Endothelial cell of umbilical vein (primary cell): ENCODE data around the gene ATOSB. TPM values are rescaled to one million over a fixed set of nuclear protein-coding genes. Genes with fewer than 3 reads are reported as not detected.

Experiments
- BruUV-seq: library from RNA; stranded (reverse); fragments of 400-500 nt; replicated peaks from 2 replicates; lab custom pipeline; 2021; lab: Mats Ljungman, UMichigan
- CTCF ChIA-PET: fragments of 300-600, 350-600 bp; sonication (Branson Sonifier 250); formaldehyde crosslinking; loops from one replicate; lab custom pipeline; 2021; ENCODE audit warnings: antibody characterized with exemption, inconsistent platforms; lab: Charles Lee
- POLR2A ChIA-PET: fragments of 300-600, 350-600 bp; sonication (Branson Sonifier 250); formaldehyde crosslinking; loops from one replicate; lab custom pipeline; 2021; ENCODE audit warnings: antibody characterized with exemption, inconsistent platforms; lab: Charles Lee
- DNase-seq: peaks from one replicate; pipeline ENCODE4 v3.0.0-alpha.2; 2011; ENCODE audit warnings: low read depth, low spot score
- FAIRE-seq: peaks from 2 replicates; lab custom pipeline; 2011; peaks lifted over from hg19 to GRCh38; lab: Jason Lieb, UNC
- H2AFZ ChIP-seq: 2 replicates; pipeline ENCODE4 v1.6.0; 2012; ENCODE audit warnings: low read depth, low read length, control low read depth, inconsistent platforms
- H3K27ac ChIP-seq: 2 replicates; pipeline ENCODE4 v1.5.1; 2011; ENCODE audit warnings: low read depth, mild to moderate bottlenecking, control low read depth, low read length, moderate library complexity; ENCODE audit not compliant: insufficient read depth
- H3K27me3 ChIP-seq, 2 experiments: 2 replicates each; pipeline versions ENCODE4 v1.6.0 to v1.6.1; 2011; ENCODE audit warnings: low read length in 2 of 2, mixed read lengths in 1 of 2; ENCODE audit not compliant: control insufficient read depth in 2 of 2, insufficient read depth in 2 of 2
- H3K36me3 ChIP-seq, 2 experiments: 2 replicates in 1 of 2; 3 replicates in 1 of 2; pipeline ENCODE4 v1.5.1; 2011; ENCODE audit warnings: low read length in 2 of 2, mild to moderate bottlenecking in 1 of 2, moderate library complexity in 1 of 2; ENCODE audit not compliant: control insufficient read depth in 2 of 2, insufficient read depth in 2 of 2; ENCODE audit errors: extremely low read depth in 1 of 2
- H3K4me1 ChIP-seq: 3 replicates; pipeline ENCODE4 v1.5.1; 2011; ENCODE audit warnings: mild to moderate bottlenecking, low read length; ENCODE audit not compliant: control insufficient read depth, insufficient read depth; ENCODE audit errors: extremely low read depth
- H3K4me2 ChIP-seq: 2 replicates; pipeline ENCODE4 v1.6.1; 2011; ENCODE audit warnings: low read length, control low read depth, mixed read lengths; ENCODE audit not compliant: insufficient read depth
- H3K4me3 ChIP-seq, 3 experiments: fragments of 200-600 bp in 1 of 3; sonication (generic), shearing (Covaris generic) in 1 of 3; replicated peaks in 1 of 3; 2 replicates each; pipeline ENCODE4 v1.5.1; 2011 to 2016; ENCODE audit warnings: control low read depth in 3 of 3, low read length in 3 of 3, mild to moderate bottlenecking in 2 of 3, inconsistent platforms in 1 of 3, low read depth in 1 of 3, moderate library complexity in 1 of 3; ENCODE audit not compliant: insufficient read depth in 1 of 3
- H3K79me2 ChIP-seq: 2 replicates; pipeline ENCODE4 v1.6.0; 2012; ENCODE audit warnings: low read length, inconsistent platforms; ENCODE audit not compliant: control insufficient read depth, insufficient read depth
- H3K9ac ChIP-seq: replicated peaks from 2 replicates; pipeline ENCODE3; 2011; ENCODE audit warnings: low read length, control low read depth; ENCODE audit not compliant: insufficient read depth; ENCODE audit errors: extremely low read depth
- H3K9me1 ChIP-seq: replicated peaks from 3 replicates; pipeline ENCODE4 v1.6.0; 2011; ENCODE audit warnings: mild to moderate bottlenecking, low read length; ENCODE audit not compliant: control insufficient read depth, insufficient read depth; ENCODE audit errors: extremely low read depth
- H3K9me3 ChIP-seq: replicated peaks from 2 replicates; pipeline ENCODE4 v1.5.1; 2012; ENCODE audit warnings: low read length, inconsistent platforms; ENCODE audit not compliant: control insufficient read depth, insufficient read depth
- H4K20me1 ChIP-seq: replicated peaks from 2 replicates; pipeline ENCODE3; 2011; ENCODE audit warnings: mild to moderate bottlenecking, low read length; ENCODE audit not compliant: control insufficient read depth, insufficient read depth; ENCODE audit errors: extremely low read depth
- EZH2 ChIP-seq: IDR thresholded peaks from 2 replicates; pipeline ENCODE4 v1.6.1; 2012; ENCODE audit warnings: borderline replicate concordance, low read depth, mild to moderate bottlenecking, moderate library complexity, low read length, inconsistent platforms; ENCODE audit not compliant: severe bottlenecking
- FOS ChIP-seq: IDR thresholded peaks from 2 replicates; pipeline ENCODE4 v1.6.1; 2011; ENCODE audit warnings: mild to moderate bottlenecking, low read length, moderate library complexity, borderline replicate concordance; ENCODE audit not compliant: insufficient read depth
- GATA2 ChIP-seq: IDR thresholded peaks from 2 replicates; pipeline ENCODE4 v1.7.0; 2011; ENCODE audit warnings: low read depth, mild to moderate bottlenecking, moderate library complexity, mixed read lengths, low read length; ENCODE audit not compliant: insufficient read length, insufficient read depth
- JUN ChIP-seq: IDR thresholded peaks from 2 replicates; pipeline ENCODE4 v1.6.1; 2011; ENCODE audit warnings: borderline replicate concordance, low read depth; ENCODE audit not compliant: insufficient read length, insufficient read depth
- MYC ChIP-seq: IDR thresholded peaks from one replicate; pipeline ENCODE4 v1.6.1; 2011; ENCODE audit warnings: mild to moderate bottlenecking, low read depth, low read length
- POLR2A ChIP-seq: IDR thresholded peaks from 2 replicates; pipeline ENCODE4 v1.6.1; 2012; ENCODE audit warnings: low read depth, mild to moderate bottlenecking, control low read depth, low read length
- POLR2AphosphoS5 ChIP-seq: IDR thresholded peaks from 2 replicates; pipeline ENCODE4 v1.6.1; 2012; ENCODE audit warnings: low read depth, mild to moderate bottlenecking, control low read depth, low read length, moderate library complexity; ENCODE audit not compliant: insufficient read depth
- dilution Hi-C: fragments of 300-500 bp; cut with MboI; formaldehyde crosslinking; loops from one replicate; pipeline ENCODE4 v1.15.0; 2019; ENCODE audit warnings: low sequenced_read_pairs; ENCODE audit not compliant: extremely low pct_ligation_motif_present
- intact Hi-C: fragments of 100-400 bp; cut with micrococcal nuclease; formaldehyde crosslinking; loops from one replicate; pipeline ENCODE4 v1.10.0; 2022
- polyA plus RNA-seq, 4 experiments: library from polyadenylated mRNA; depleted of rRNA in 3 of 4; stranded (reverse) in 3 of 4; unstranded in 1 of 4; fragments of >200 nt; gene quantifications; 2 replicates each; pipeline versions ENCODE4 v1.2.1 to v1.2.3, GENCODE V29; 2011 to 2012; ENCODE audit warnings: missing spikeins in 1 of 4
- total RNA-seq: library from RNA; stranded (reverse); gene quantifications from 2 replicates; pipeline ENCODE4 v1.2.3, GENCODE V29; 2021
- TF ChIP-seq, protein P1 (sequence below), 2 donors: IDR thresholded peaks; 1 replicate in 1 of 2; 2 replicates in 1 of 2; pipeline ENCODE4 v1.5.1; 2011; ENCODE audit warnings: low read length in 2 of 2, mild to moderate bottlenecking in 2 of 2, moderate library complexity in 2 of 2, control low read depth in 1 of 2, inconsistent platforms in 1 of 2, low read depth in 1 of 2; ENCODE audit not compliant: insufficient read depth in 1 of 2; ENCODE audit errors: extremely low read depth in 1 of 2
- TF ChIP-seq, protein P2 (sequence below): IDR thresholded peaks from 2 replicates; pipeline ENCODE4 v1.6.1; 2011; ENCODE audit not compliant: insufficient read depth, insufficient read length

The ATOSB gene
- total and polyA plus RNA-seq, 2 donors (not counting 3 experiments of a cell fraction or from before 2014, with no cell fraction given): 34.7 to 58.0 TPM

DNA sequence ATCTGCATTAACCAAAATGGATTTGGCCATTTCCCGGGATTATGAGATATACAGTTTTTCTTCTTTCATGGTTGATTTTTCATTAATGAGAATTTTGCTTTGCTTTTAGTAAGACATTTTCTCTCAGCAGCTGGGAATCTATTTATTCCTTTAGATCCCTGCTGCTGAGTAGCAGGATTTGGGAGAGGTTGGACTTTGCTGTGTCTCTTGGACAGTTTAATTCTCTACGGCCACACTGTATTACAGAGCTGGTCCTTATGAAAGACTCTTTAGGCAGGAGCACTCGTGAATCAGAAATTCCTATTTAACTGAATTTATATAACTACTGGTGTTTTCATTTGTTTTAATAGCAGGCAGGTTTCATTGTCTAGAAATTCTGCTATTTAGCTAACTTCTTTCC is 47.8 kb upstream of the ATOSB start:
- BruUV-seq: no TSS peak
- Histone ChIP-seq H2AFZ (no peak overlapping the region), H3K4me3 (peak overlapping the region in 2 of 3 experiments; percentile 94 to 95), H3K9ac (peak overlapping the region; percentile 85), H3K9me3 (no peaks in the 10 kb centered on the region), H3K36me3 (no peaks in the 10 kb centered on the region), H3K4me2 (peak overlapping the region; percentile 94), H3K9me1 (peaks cover 2% of the 10 kb centered on the region), H3K27ac (peak overlapping the region; percentile 4), H3K4me1 (peaks cover 34% of the 10 kb centered on the region), H3K27me3 (no peaks in the 10 kb centered on the region), H4K20me1 (no peaks in the 10 kb centered on the region), H3K79me2 (peaks cover 38% of the 10 kb centered on the region)
- ChIA-PET CTCF (interaction anchor here (0.6 to 3.1 kb wide), 6 partner anchors 9 to 390 kb away, joined by 3 to 39 read pairs (median 8); partner anchors contain the start of gene ATOSB), POLR2A (interaction anchor here (0.7 kb wide), 1 partner anchor 1208 kb away, joined by 3 read pairs; no protein-coding TSS in a partner anchor)
- DNase-seq (peak; percentile 4), FAIRE-seq (no peak)
- intact Hi-C loops (loop anchor here (5.0 to 10.0 kb wide), 2 partner anchors 114 to 171 kb away; no protein-coding TSS in a partner anchor), dilution Hi-C loops (no loop called here)
- no peak for TF ChIP-seq JUN
- no peak for TF ChIP-seq GATA2
- no peak for TF ChIP-seq FOS
- no peak for TF ChIP-seq EZH2
- TF ChIP-seq, protein P1, sequence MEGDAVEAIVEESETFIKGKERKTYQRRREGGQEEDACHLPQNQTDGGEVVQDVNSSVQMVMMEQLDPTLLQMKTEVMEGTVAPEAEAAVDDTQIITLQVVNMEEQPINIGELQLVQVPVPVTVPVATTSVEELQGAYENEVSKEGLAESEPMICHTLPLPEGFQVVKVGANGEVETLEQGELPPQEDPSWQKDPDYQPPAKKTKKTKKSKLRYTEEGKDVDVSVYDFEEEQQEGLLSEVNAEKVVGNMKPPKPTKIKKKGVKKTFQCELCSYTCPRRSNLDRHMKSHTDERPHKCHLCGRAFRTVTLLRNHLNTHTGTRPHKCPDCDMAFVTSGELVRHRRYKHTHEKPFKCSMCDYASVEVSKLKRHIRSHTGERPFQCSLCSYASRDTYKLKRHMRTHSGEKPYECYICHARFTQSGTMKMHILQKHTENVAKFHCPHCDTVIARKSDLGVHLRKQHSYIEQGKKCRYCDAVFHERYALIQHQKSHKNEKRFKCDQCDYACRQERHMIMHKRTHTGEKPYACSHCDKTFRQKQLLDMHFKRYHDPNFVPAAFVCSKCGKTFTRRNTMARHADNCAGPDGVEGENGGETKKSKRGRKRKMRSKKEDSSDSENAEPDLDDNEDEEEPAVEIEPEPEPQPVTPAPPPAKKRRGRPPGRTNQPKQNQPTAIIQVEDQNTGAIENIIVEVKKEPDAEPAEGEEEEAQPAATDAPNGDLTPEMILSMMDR (IDR thresholded peaks at IDR 0.05; ENCODE audit: extremely low read depth in 1 of 2, insufficient read depth in 1 of 2, low read depth in 1 of 2, low read length in 2 of 2): no peak
- no peak for TF ChIP-seq POLR2AphosphoS5
- TF ChIP-seq, protein P2, sequence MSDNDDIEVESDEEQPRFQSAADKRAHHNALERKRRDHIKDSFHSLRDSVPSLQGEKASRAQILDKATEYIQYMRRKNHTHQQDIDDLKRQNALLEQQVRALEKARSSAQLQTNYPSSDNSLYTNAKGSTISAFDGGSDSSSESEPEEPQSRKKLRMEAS: no peak
- no peak for TF ChIP-seq POLR2A
- no peak for TF ChIP-seq MYC
